Measurements from ENCODE around the gene HDAC4.

HDAC4 gene

DNA sequence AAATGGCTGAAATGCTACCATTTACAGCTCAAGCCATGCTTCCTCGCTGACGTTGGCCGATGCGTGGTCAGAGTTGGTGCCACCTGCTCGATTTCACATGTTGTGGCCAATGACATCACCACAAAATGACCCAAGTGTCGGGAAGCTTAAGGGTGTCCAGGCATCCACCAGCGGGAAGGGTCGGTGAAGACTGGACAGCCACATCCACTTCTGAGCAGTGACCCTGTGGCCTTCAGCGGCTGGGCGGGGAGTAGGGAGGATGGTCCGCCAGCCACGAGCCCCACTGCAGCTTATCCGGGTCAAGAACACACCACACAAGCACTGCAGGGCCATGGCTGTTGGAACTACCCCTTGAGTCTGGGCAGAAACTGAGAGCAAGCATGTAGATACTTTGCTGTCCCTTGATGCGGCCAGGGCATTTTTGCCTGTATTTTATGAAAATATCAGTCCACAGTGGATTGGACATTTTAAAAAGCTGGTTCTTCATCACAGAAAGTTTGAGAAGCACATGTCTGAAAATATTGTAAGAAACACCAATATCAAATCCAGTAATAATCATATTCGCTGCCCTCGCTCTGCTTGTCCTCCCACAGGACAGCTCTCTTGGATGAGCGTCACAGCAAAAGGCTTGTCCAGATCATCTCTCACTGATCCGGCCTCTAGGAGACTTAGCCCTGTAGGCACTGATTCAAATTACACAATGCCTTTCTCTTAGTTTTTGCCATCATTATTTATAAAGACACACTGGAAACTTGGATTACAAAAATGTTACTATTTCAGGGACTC lies 379.0 kb downstream of the HDAC4 start:
- TF ChIP-seq, protein P1, sequence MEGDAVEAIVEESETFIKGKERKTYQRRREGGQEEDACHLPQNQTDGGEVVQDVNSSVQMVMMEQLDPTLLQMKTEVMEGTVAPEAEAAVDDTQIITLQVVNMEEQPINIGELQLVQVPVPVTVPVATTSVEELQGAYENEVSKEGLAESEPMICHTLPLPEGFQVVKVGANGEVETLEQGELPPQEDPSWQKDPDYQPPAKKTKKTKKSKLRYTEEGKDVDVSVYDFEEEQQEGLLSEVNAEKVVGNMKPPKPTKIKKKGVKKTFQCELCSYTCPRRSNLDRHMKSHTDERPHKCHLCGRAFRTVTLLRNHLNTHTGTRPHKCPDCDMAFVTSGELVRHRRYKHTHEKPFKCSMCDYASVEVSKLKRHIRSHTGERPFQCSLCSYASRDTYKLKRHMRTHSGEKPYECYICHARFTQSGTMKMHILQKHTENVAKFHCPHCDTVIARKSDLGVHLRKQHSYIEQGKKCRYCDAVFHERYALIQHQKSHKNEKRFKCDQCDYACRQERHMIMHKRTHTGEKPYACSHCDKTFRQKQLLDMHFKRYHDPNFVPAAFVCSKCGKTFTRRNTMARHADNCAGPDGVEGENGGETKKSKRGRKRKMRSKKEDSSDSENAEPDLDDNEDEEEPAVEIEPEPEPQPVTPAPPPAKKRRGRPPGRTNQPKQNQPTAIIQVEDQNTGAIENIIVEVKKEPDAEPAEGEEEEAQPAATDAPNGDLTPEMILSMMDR (IDR thresholded peaks at IDR 0.05; ENCODE audit: borderline replicate concordance, control extremely low read depth, extremely low read depth, insufficient read depth, missing control alignments), result no peak
- DNase-seq (ENCODE audit: low spot score), result no peak
- in situ Hi-C loops (cut with MboI; ENCODE audit: low sequenced_read_pairs, unreplicated experiment), result no loop called here

DNA sequence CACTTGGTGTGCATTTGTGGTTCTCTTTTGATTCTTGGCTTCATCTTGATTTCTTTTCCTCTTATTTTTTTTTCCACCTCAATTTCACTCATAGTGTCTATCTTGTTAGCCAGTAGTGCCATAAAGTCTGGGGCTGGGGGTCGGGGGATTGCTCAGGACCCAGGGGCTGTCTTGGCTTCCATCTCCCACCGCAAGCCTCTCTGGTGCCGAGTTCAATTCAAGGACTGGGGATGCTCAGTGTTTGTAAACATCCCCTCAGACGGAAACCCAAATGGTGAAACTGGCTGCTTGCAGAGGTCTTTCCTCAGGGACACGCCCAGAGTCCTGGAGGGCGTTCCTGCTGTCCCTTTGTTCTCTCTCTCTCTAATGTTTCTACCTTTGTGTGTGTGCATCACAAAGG lies 379.6 kb downstream of the HDAC4 start:
- DNase-seq (ENCODE audit: low spot score), result no peak
- TF ChIP-seq, protein P1 (IDR thresholded peaks at IDR 0.05; ENCODE audit: borderline replicate concordance, control extremely low read depth, extremely low read depth, insufficient read depth, missing control alignments), result no peak
- in situ Hi-C loops (cut with MboI; ENCODE audit: low sequenced_read_pairs, unreplicated experiment), result no loop called here

DNA sequence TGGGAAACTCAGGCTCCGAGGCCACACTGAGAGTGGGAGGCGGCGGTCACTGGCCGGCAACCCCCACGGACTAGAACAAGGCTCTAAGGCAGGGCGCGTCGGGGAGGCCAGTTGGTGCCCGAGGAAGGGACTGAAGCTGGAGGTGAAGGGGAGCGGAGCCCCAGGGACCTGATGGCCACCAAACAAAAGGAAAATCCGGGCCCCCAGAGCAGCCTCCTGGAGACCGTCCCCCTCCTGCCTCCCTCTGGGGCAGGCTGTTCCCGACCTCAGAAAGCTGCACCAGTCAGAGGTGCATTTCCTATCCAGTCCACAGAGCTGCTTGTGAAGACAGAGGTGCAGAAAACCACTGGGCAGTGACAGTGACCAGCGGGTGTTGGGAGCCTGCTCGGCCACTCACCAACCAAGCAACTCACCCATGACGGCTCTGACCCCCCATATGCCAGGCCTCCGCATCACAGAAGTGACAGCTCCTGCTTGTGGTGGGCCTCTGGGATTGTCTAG lies 380.2 kb downstream of the HDAC4 start:
- no peak for DNase-seq (ENCODE audit: low spot score)
- TF ChIP-seq, protein P1 (IDR thresholded peaks at IDR 0.05; ENCODE audit: borderline replicate concordance, control extremely low read depth, extremely low read depth, insufficient read depth, missing control alignments), result no peak
- in situ Hi-C loops (cut with MboI; ENCODE audit: low sequenced_read_pairs, unreplicated experiment), result no loop called here

DNA sequence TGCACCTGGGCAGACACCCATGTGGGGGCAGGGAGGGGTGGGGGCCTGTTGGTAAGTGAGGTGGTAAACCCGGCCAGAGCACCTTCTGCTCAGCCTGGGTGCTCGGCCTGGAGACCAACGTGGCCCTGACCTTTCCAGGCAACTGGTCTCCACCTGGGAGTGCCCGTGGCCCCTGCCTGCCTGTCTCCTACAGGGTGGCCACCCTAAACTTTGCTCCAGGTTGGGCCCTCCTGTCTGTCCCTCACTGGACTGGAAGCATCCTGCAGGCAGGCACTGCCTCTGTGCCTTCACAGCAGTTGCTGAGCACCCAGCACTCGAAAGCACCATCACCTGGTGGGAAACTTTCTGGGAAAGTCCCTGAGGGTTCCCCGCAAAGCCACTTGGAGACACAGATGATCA lies 381.6 kb downstream of the HDAC4 start:
- in situ Hi-C loops (cut with MboI; ENCODE audit: low sequenced_read_pairs, unreplicated experiment), result no loop called here
- TF ChIP-seq, protein P1 (IDR thresholded peaks at IDR 0.05; ENCODE audit: borderline replicate concordance, control extremely low read depth, extremely low read depth, insufficient read depth, missing control alignments), result no peak

DNA sequence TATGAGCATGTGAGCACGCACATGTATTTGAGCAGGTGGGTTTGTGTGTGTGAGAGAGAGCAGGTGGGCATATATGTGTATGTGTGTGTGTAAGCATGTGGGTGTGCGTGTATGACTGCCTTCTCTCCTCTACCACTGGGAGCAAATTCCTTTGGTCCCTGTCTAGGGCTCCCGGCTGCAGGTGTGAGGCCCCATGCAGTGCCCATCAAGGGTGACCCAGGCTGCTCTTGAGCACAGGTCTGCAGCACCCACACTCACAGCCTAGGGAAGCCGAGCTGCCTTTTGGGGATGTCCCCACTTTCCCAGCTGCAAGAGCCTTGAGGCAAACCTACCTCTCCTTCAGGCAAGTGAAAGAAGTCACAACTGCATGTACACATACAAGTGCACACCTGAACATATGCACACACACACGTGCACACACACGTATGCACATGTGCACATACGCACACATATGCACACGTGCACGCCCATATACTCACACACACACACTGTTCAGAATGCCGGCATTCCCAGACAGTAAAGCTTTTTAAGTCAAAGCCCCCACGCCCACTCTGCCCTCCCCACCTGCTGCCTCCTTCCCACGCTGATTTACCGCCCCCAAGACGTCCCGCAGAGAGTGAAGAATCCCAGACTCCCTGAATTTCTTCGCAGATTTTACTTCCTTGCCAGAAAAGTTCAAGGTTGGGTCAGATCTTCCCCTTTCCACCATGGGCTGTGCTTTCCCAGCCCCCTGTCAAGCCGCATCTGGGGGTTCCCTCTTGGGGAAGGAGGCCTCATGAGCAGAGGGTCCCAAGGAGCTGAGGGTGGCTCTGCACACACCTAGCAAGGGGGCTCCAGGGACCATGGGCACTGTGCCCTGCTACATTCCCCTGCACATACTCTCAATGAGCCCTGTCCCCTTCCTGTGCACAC lies 382.3 kb downstream of the HDAC4 start:
- in situ Hi-C loops (cut with MboI; ENCODE audit: low sequenced_read_pairs, unreplicated experiment), result no loop called here
- DNase-seq (ENCODE audit: low spot score), result no peak
- TF ChIP-seq, protein P1 (IDR thresholded peaks at IDR 0.05; ENCODE audit: borderline replicate concordance, control extremely low read depth, extremely low read depth, insufficient read depth, missing control alignments), result no peak

More for the DNA sequence above, 381.6 kb downstream of the HDAC4 start:
- DNase-seq (ENCODE audit: low spot score), result no peak

DNA sequence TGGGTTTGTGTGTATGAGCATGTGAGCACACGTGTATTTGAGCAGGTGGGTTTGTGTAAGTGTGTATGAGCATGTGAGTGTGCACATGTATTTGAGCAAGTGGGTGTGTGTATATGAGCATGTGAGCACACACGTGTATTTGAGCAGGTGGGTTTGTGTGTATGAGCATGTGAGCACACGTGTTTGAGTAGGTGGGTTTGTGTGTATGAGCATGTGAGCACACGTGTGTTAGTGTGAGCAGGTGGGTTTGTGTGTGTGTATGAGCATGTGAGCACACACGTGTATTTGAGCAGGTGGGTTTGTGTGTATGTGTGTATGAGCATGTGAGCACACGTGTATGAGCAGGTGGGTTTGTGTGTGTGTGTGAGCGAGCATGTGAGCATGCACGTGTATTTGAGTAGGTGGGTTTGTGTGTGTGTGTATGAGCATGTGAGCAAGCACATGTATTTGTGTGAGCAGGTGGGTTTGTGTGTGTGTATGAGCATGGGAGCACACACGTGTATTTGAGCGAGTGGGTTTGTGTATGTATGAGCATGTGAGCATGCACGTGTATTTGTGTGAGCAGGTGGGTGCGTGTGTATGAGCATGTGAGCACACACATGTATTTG lies 383.2 kb downstream of the HDAC4 start:
- no peak for DNase-seq (ENCODE audit: low spot score)
- TF ChIP-seq, protein P1 (IDR thresholded peaks at IDR 0.05; ENCODE audit: borderline replicate concordance, control extremely low read depth, extremely low read depth, insufficient read depth, missing control alignments), result no peak
- in situ Hi-C loops (cut with MboI; ENCODE audit: low sequenced_read_pairs, unreplicated experiment), result no loop called here

Measured in GM13976 (cell line).